WTC11 (cell line): Measurements from ENCODE around the gene PRKAA2. TPM values are rescaled to one million over a fixed set of nuclear protein-coding genes. Genes with fewer than 3 reads are reported as not detected.

Experiments
- ATAC-seq: fragments of 200-7000 bp; cut with Tn5 transposase; 2 replicates; pipeline ENCODE4 v1.10.0; 2021; ENCODE audit warnings: mild to moderate bottlenecking, moderate library complexity
- CTCF ChIA-PET: fragments of 300-600 bp; sonication (Branson Sonifier 250); formaldehyde crosslinking; loops from one replicate; lab custom pipeline; 2021; ENCODE audit warnings: antibody characterized with exemption; lab: Charles Lee
- POLR2A ChIA-PET: fragments of 350-600 bp; sonication (Branson Sonifier 250); formaldehyde crosslinking; loops from one replicate; lab custom pipeline; 2021; ENCODE audit warnings: antibody characterized with exemption; lab: Charles Lee
- DNase-seq: peaks from one replicate; pipeline ENCODE4 v3.0.0; 2021; ENCODE audit warnings: low spot score
- H3K27ac Mint-ChIP-seq: 2 replicates; pipeline ENCODE4 v1.8.0; 2021; ENCODE audit warnings: mixed read lengths
- H3K27me3 Mint-ChIP-seq: 2 replicates; pipeline ENCODE4 v1.8.0; 2021; ENCODE audit warnings: low read depth, mild to moderate bottlenecking, moderate library complexity, mixed read lengths
- H3K36me3 Mint-ChIP-seq: 2 replicates; pipeline ENCODE4 v1.8.0; 2021; ENCODE audit warnings: mixed read lengths
- H3K4me1 Mint-ChIP-seq: 2 replicates; pipeline ENCODE4 v1.8.0; 2022; ENCODE audit warnings: mixed read lengths
- H3K4me3 Mint-ChIP-seq: 2 replicates; pipeline ENCODE4 v1.8.0; 2021; ENCODE audit warnings: mild to moderate bottlenecking, moderate library complexity, mixed read lengths
- H3K9me3 Mint-ChIP-seq: 2 replicates; pipeline ENCODE4 v1.8.0; 2021; ENCODE audit warnings: mixed read lengths
- EMX1 ChIP-seq: fragments of 250-450 bp; sonication (Bioruptor Pico); IDR thresholded peaks from 2 replicates; pipeline ENCODE4 v1.8.0; 2021; ENCODE audit warnings: mild to moderate bottlenecking
- FOXJ3 ChIP-seq: sonication (generic); formaldehyde crosslinking; IDR thresholded peaks from 2 replicates; pipeline ENCODE4 v1.9.0; 2021; ENCODE audit warnings: missing genetic modification reagents, mild to moderate bottlenecking, borderline replicate concordance
- HMGA2 ChIP-seq: fragments of 250-450 bp; sonication (Bioruptor Pico); IDR thresholded peaks from 2 replicates; pipeline ENCODE4 v1.4.0; 2021; ENCODE audit warnings: mild to moderate bottlenecking, moderate library complexity
- JAZF1 ChIP-seq: fragments of 250-450 bp; sonication (Bioruptor Pico); IDR thresholded peaks from 2 replicates; pipeline ENCODE4 v1.9.0; 2021; ENCODE audit warnings: moderate library complexity, mild to moderate bottlenecking, inconsistent platforms
- NR1H2 ChIP-seq: sonication (generic); formaldehyde crosslinking; IDR thresholded peaks from 2 replicates; pipeline ENCODE4 v1.9.0; 2021; ENCODE audit warnings: mild to moderate bottlenecking, moderate library complexity, missing genetic modification reagents
- PRRX2 ChIP-seq: fragments of 250-450 bp; sonication (Bioruptor Pico); IDR thresholded peaks from 2 replicates; pipeline ENCODE4 v1.8.0; 2021; ENCODE audit warnings: mild to moderate bottlenecking
- TEAD1 ChIP-seq: sonication (generic); formaldehyde crosslinking; IDR thresholded peaks from 2 replicates; pipeline ENCODE4 v1.8.0; 2022; ENCODE audit warnings: mild to moderate bottlenecking, missing genetic modification reagents
- ZNF138 ChIP-seq: sonication (generic); formaldehyde crosslinking; conservative IDR thresholded peaks from 2 replicates; pipeline ENCODE4 v1.8.1; 2022; ENCODE audit warnings: mild to moderate bottlenecking, moderate library complexity, missing genetic modification reagents
- ZNF232 ChIP-seq: sonication (generic); formaldehyde crosslinking; IDR thresholded peaks from 2 replicates; pipeline ENCODE4 v1.8.0; 2022; ENCODE audit warnings: mild to moderate bottlenecking, missing genetic modification reagents
- total RNA-seq: library from RNA; stranded (reverse); gene quantifications from 3 replicates; pipeline ENCODE4 v1.2.3, GENCODE V29; 2021
- TF ChIP-seq, protein P1 (sequence below): fragments of 250-450 bp; sonication (Bioruptor Pico); IDR thresholded peaks from 2 replicates; pipeline ENCODE4 v1.9.0; 2021; ENCODE audit warnings: moderate library complexity, mild to moderate bottlenecking, inconsistent platforms, borderline replicate concordance
- TF ChIP-seq, protein P2 (sequence below): sonication (generic); formaldehyde crosslinking; IDR thresholded peaks from 2 replicates; pipeline ENCODE4 v1.8.1; 2022; ENCODE audit warnings: mild to moderate bottlenecking, missing genetic modification reagents, moderate library complexity, borderline replicate concordance
- TF ChIP-seq, protein P3 (sequence below): sonication (generic); formaldehyde crosslinking; IDR thresholded peaks from 2 replicates; pipeline ENCODE4 v1.8.0; 2022; ENCODE audit warnings: missing genetic modification reagents

PRKAA2 gene
- total RNA-seq, 1 experiment from 2014 or later = 4.8 TPM

DNA sequence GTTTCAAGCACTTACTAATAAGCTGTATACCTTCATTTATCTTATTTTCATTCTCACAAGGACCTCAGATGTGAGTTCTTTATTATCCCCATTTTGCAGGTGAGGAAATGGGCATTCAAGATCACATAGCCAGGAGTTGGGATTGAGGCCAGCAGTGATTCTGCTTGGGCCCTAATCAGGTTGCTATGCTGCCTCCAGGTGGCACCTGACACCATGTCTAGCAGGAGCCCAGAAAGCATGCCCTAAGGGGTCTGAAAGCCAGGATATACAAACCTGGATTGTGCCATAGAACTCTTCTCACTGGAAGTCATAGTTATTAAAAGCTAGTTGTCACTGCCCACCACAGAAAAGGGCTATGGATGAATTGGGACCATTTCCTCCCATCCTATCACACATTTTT lies 113.0 kb downstream of the PRKAA2 start:
- no peak for TF ChIP-seq EMX1
- TF ChIP-seq NR1H2 (CRISPR knock-in tag) = no peak
- TF ChIP-seq, protein P1, sequence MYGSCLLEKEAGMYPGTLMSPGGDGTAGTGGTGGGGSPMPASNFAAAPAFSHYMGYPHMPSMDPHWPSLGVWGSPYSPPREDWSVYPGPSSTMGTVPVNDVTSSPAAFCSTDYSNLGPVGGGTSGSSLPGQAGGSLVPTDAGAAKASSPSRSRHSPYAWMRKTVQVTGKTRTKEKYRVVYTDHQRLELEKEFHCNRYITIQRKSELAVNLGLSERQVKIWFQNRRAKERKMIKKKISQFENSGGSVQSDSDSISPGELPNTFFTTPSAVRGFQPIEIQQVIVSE (CRISPR knock-in tag) = no peak
- TF ChIP-seq ZNF138 (CRISPR knock-in tag) = no peak
- TF ChIP-seq, all 79 proteins: peak for 0
- Mint-ChIP-seq H3K27ac (no peak overlapping the region), H3K9me3 (no peaks in the 10 kb centered on the region), H3K36me3 (no peaks in the 10 kb centered on the region), H3K27me3 (no peaks in the 10 kb centered on the region), H3K4me3 (no peak overlapping the region), H3K4me1 (no peaks in the 10 kb centered on the region)
- CTCF ChIA-PET = interaction anchor here (0.7 to 1.3 kb wide), 4 partner anchors 16 to 62 kb away, joined by 3 to 14 read pairs (median 7); partner anchors contain the start of gene FYB2
- DNase-seq (peak; percentile 45), ATAC-seq (peak; percentile 98)
- POLR2A ChIA-PET = no interaction called here

DNA sequence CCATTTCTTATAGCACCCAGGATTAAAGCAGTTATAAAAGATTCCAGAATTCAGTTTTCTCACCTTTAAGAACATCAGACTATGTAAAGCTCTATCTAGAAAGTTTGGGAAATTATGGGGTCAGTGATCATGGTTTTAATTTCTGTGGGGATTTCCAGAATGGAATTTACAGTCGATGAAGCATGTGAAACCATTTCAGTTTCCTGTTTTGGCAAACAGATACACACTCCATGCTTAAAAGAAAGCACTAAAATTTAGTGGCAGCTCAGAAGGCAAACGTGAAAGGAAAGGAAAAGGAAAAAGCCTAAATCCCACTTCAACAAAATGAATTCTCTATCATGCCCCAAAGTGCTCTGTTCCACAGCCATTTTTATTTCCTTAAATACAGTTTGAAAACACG lies 113.7 kb downstream of the PRKAA2 start:
- TF ChIP-seq, protein P2, sequence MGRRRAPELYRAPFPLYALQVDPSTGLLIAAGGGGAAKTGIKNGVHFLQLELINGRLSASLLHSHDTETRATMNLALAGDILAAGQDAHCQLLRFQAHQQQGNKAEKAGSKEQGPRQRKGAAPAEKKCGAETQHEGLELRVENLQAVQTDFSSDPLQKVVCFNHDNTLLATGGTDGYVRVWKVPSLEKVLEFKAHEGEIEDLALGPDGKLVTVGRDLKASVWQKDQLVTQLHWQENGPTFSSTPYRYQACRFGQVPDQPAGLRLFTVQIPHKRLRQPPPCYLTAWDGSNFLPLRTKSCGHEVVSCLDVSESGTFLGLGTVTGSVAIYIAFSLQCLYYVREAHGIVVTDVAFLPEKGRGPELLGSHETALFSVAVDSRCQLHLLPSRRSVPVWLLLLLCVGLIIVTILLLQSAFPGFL (CRISPR knock-in tag) = no peak
- no peak for TF ChIP-seq ZNF232 (CRISPR knock-in tag)
- TF ChIP-seq EMX1 = no peak
- no peak for TF ChIP-seq HMGA2 (CRISPR knock-in tag)
- no peak for TF ChIP-seq PRRX2
- TF ChIP-seq JAZF1 (CRISPR knock-in tag) = no peak
- TF ChIP-seq FOXJ3 = no peak
- TF ChIP-seq TEAD1 (CRISPR knock-in tag) = no peak
- TF ChIP-seq, protein P3, sequence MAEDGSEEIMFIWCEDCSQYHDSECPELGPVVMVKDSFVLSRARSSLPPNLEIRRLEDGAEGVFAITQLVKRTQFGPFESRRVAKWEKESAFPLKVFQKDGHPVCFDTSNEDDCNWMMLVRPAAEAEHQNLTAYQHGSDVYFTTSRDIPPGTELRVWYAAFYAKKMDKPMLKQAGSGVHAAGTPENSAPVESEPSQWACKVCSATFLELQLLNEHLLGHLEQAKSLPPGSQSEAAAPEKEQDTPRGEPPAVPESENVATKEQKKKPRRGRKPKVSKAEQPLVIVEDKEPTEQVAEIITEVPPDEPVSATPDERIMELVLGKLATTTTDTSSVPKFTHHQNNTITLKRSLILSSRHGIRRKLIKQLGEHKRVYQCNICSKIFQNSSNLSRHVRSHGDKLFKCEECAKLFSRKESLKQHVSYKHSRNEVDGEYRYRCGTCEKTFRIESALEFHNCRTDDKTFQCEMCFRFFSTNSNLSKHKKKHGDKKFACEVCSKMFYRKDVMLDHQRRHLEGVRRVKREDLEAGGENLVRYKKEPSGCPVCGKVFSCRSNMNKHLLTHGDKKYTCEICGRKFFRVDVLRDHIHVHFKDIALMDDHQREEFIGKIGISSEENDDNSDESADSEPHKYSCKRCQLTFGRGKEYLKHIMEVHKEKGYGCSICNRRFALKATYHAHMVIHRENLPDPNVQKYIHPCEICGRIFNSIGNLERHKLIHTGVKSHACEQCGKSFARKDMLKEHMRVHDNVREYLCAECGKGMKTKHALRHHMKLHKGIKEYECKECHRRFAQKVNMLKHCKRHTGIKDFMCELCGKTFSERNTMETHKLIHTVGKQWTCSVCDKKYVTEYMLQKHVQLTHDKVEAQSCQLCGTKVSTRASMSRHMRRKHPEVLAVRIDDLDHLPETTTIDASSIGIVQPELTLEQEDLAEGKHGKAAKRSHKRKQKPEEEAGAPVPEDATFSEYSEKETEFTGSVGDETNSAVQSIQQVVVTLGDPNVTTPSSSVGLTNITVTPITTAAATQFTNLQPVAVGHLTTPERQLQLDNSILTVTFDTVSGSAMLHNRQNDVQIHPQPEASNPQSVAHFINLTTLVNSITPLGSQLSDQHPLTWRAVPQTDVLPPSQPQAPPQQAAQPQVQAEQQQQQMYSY (CRISPR knock-in tag) = no peak
- H3K4me1 Mint-ChIP-seq = no peaks in the 10 kb centered on the region
- H3K27ac Mint-ChIP-seq = no peak overlapping the region
- no peaks in the 10 kb centered on the region for H3K36me3 Mint-ChIP-seq
- CTCF ChIA-PET = interaction anchor here (0.7 to 1.3 kb wide), 4 partner anchors 17 to 62 kb away, joined by 3 to 14 read pairs (median 7); partner anchors contain the start of gene FYB2
- no peaks in the 10 kb centered on the region for H3K27me3 Mint-ChIP-seq
- H3K9me3 Mint-ChIP-seq = no peaks in the 10 kb centered on the region
- H3K4me3 Mint-ChIP-seq = no peak overlapping the region
- POLR2A ChIA-PET = no interaction called here
- no peak for DNase-seq
- no peak for ATAC-seq

Other genes with a start within 250 kb of the PRKAA2 start
- 28.2 to 31.0 TPM (median 28.8 TPM) in 3 replicates for gene PLPP3, start 65.8 kb upstream of the PRKAA2 start, total RNA-seq
- 0.15 to 0.46 TPM (median 0.25 TPM) in 3 replicates for gene FYB2, start 174.1 kb downstream of the PRKAA2 start, total RNA-seq
- 0.07 to 0.13 TPM in 2 of 3 replicates, not detected in the other for gene C8A, start 209.5 kb downstream of the PRKAA2 start, total RNA-seq